ENCODE results near the gene MRGPRF.

- TF ChIP-seq CTCF (IDR thresholded peaks at IDR 0.05) (no peak), POLR2AphosphoS5 (IDR thresholded peaks at IDR 0.05; ENCODE audit: low read depth, low read length) (no peak), YY1 (IDR thresholded peaks at IDR 0.05; ENCODE audit: low read depth) (no peak), FOXJ3 (CRISPR knock-in tag; IDR thresholded peaks at IDR 0.05) (no peak), REST (IDR thresholded peaks at IDR 0.05; ENCODE audit: low read depth, low read length) (no peak), RAD21 (IDR thresholded peaks at IDR 0.05; ENCODE audit: low read length) (no peak), CHD2 (IDR thresholded peaks at IDR 0.05; ENCODE audit: low read length, partially characterized antibody) (no peak)
- TF ChIP-seq, protein P1, sequence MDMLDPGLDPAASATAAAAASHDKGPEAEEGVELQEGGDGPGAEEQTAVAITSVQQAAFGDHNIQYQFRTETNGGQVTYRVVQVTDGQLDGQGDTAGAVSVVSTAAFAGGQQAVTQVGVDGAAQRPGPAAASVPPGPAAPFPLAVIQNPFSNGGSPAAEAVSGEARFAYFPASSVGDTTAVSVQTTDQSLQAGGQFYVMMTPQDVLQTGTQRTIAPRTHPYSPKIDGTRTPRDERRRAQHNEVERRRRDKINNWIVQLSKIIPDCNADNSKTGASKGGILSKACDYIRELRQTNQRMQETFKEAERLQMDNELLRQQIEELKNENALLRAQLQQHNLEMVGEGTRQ (IDR thresholded peaks at IDR 0.05; ENCODE audit: borderline replicate concordance, low read depth, low read length), result no peak
Observed at GRCh38 chr11:69054397-69055211, 41.6 kb upstream of the MRGPRF start.

Data from SK-N-SH (cell line).